Measurements from ENCODE around the gene RNF130.

The RNF130 gene

GRCh38 chr5:180060192-180060591, 11.4 kb downstream of the RNF130 start (continued):
- TF ChIP-seq ZNF239 (tag by site-specific recombination; IDR thresholded peaks at IDR 0.05) (no peak), ZNF560 (tag by site-specific recombination; IDR thresholded peaks at IDR 0.05; ENCODE audit: borderline replicate concordance) (no peak), ZNF658 (tag by site-specific recombination; IDR thresholded peaks at IDR 0.05) (no peak), ZNF629 (tag by site-specific recombination; IDR thresholded peaks at IDR 0.05) (no peak)
- TF ChIP-seq, protein P1, sequence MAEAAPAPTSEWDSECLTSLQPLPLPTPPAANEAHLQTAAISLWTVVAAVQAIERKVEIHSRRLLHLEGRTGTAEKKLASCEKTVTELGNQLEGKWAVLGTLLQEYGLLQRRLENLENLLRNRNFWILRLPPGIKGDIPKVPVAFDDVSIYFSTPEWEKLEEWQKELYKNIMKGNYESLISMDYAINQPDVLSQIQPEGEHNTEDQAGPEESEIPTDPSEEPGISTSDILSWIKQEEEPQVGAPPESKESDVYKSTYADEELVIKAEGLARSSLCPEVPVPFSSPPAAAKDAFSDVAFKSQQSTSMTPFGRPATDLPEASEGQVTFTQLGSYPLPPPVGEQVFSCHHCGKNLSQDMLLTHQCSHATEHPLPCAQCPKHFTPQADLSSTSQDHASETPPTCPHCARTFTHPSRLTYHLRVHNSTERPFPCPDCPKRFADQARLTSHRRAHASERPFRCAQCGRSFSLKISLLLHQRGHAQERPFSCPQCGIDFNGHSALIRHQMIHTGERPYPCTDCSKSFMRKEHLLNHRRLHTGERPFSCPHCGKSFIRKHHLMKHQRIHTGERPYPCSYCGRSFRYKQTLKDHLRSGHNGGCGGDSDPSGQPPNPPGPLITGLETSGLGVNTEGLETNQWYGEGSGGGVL (tag by site-specific recombination; IDR thresholded peaks at IDR 0.05) = no peak

DNA sequence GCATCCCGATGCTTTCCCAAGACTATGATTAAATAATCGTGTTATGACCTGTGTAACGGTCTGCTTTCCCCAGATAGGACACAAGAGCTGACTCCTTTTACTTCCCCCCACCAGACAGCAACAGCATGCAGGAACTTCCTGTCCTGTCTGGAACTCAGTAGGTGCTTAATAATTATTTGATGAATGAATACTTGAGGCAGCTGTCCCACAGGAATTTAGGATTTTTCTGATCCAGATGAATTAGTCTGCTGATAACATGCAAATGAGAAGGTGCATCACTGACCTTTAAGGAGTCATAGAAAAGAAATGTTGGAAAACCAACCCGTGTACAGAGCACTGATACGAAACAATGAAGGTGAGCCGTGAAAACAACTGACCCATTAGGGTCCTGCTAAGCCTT, 12.2 kb downstream of the RNF130 start:
- H3K36me3 ChIP-seq (ENCODE audit: control insufficient read depth in 2 of 2, insufficient read depth in 1 of 2, low read length in 2 of 2) = no peaks in the 10 kb centered on the region
- POLR2A ChIA-PET = no interaction called here
- H3K4me3 ChIP-seq (ENCODE audit: low read depth, low read length) = no peak overlapping the region
- TF ChIP-seq SP3 (tag by site-specific recombination; IDR thresholded peaks at IDR 0.05) = no peak
- no peak for TF ChIP-seq ZNF571 (tag by site-specific recombination; IDR thresholded peaks at IDR 0.05)
- TF ChIP-seq GLI4 (tag by site-specific recombination; IDR thresholded peaks at IDR 0.05) = no peak
- TF ChIP-seq PRDM4 (tag by site-specific recombination; IDR thresholded peaks at IDR 0.05) = no peak
- no peaks in the 10 kb centered on the region for H3K4me1 ChIP-seq (ENCODE audit: control insufficient read depth, insufficient read depth, low read length)
- no peaks in the 10 kb centered on the region for H3K9me3 ChIP-seq (ENCODE audit: control insufficient read depth, insufficient read depth, low read depth, low read length)
- CTCF ChIA-PET = no interaction called here
- no peak overlapping the region for H3K27ac ChIP-seq (ENCODE audit: extremely low read depth, low read depth, low read length)

GRCh38 chr5:180056153-180056552, 15.4 kb downstream of the RNF130 start:
- Histone ChIP-seq H3K27ac (ENCODE audit: extremely low read depth, low read depth, low read length) (no peak overlapping the region), H3K4me1 (ENCODE audit: control insufficient read depth, insufficient read depth, low read length) (0 out of 2 replicates have a peak, but pooled peaks cover 7% of the 10 kb centered on the region), H3K4me3 (ENCODE audit: low read depth, low read length) (no peak overlapping the region), H3K9me3 (ENCODE audit: control insufficient read depth, insufficient read depth, low read depth, low read length) (no peaks in the 10 kb centered on the region), H3K36me3 (ENCODE audit: control insufficient read depth in 2 of 2, insufficient read depth in 1 of 2, low read length in 2 of 2) (no peaks in the 10 kb centered on the region)
- POLR2A ChIA-PET = no interaction called here
- CTCF ChIA-PET = no interaction called here
- TF ChIP-seq SCRT2 (tag by site-specific recombination; IDR thresholded peaks at IDR 0.05) = peak; percentile 77
- TF ChIP-seq ZNF23 (tag by site-specific recombination; IDR thresholded peaks at IDR 0.05; ENCODE audit: borderline replicate concordance) = no peak
- no peak for TF ChIP-seq ZNF785 (tag by site-specific recombination; IDR thresholded peaks at IDR 0.05)
- TF ChIP-seq SCRT1 (tag by site-specific recombination; IDR thresholded peaks at IDR 0.05; ENCODE audit: borderline replicate concordance) = peak; percentile 20; the same call in 1 of the 2 replicates

- Histone ChIP-seq H3K4me1 (ENCODE audit: control insufficient read depth, insufficient read depth, low read length) (peaks cover 9% of the 10 kb centered on the region), H3K36me3 (ENCODE audit: control insufficient read depth in 2 of 2, insufficient read depth in 1 of 2, low read length in 2 of 2) (no peaks in the 10 kb centered on the region), H3K9me3 (ENCODE audit: control insufficient read depth, insufficient read depth, low read depth, low read length) (no peaks in the 10 kb centered on the region), H3K4me3 (ENCODE audit: low read depth, low read length) (no peak overlapping the region), H3K27ac (ENCODE audit: extremely low read depth, low read depth, low read length) (no peak overlapping the region)
- TF ChIP-seq TCF7L2 (IDR thresholded peaks at IDR 0.05; ENCODE audit: borderline replicate concordance, low read depth, low read length) (no peak), TRIM28 (IDR thresholded peaks at IDR 0.05; ENCODE audit: borderline replicate concordance, low read length) (no peak)
- CTCF ChIA-PET = no interaction called here
- POLR2A ChIA-PET = no interaction called here
These were observed 17.3 kb downstream of the RNF130 start for GRCh38 chr5:180054226-180054625.

Measured in HEK293 (cell line).